ENCODE results near the gene CDH9.
"Not testable (repeated sequence)": the region's sequence is repeated elsewhere in the genome, so short reads cannot be mapped to it uniquely, and the experiment has no call there.

CDH9 gene

GRCh38 chr5:26945901-26946300 is 92.5 kb downstream of the CDH9 start:
- no peak for DNase-seq (ENCODE audit: low read depth)

- no peak for DNase-seq (ENCODE audit: low read depth)
Measured at GRCh38 chr5:26942481-26942880, 95.9 kb downstream of the CDH9 start.

GRCh38 chr5:26940994-26941393 is 97.4 kb downstream of the CDH9 start:
- no peak for DNase-seq (ENCODE audit: low read depth)

DNA sequence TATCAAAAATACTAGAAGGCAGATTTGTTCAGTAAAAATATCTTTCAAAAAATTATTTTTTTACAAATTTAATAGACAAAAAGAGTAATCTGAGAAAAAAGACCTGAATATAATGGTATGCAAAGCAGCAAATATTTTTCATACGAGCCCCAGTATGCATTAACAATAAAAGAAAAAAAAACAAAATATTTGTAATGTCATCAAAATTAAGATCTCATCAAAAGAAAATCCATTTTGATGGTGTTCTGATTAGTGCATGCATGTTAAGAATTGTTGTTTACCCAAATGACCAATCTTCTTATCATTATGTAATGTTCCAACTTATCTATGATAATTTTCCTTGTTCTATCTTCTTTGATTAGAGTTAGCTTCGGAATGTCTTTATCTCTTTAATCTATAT is 106.1 kb downstream of the CDH9 start:
- DNase-seq (ENCODE audit: low read depth): no peak

DNA sequence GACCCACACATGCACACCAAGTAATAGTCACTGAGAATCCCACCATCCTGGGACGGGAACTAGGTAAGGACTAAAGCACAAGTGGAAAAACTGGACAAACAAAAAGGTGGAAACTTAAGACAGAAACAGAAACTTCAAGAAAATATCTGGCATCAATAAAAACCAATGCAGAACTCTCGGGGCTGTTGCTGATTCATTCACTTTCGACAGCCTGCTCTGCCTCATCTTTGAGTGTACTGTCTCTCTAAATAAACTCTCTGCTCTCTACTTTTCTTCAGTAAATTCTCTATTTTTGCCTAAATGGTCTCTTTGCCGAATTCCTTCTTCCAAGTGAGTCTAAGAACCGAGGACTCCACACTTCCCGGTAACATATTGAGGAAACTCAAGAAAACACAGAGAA is 116.9 kb downstream of the CDH9 start:
- DNase-seq (ENCODE audit: low read depth): no peak

DNA sequence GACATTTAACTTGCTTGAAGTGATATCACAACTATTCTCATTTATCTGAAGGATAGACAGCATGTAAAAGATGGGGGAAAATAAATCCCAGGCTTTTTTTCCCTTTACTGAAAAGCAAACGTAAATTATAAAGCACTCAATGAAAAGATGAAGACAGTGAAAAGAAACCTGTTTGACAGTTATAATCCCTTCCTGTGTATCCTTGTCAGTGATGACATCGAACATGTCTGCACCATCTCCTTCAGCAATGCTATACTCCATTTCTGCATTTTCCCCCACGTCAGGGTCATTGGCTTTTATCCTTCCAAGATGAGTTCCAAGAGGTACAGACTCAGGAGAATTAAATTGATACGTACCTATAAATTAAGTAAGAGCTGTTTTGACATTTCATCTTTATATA is 134.9 kb downstream of the CDH9 start:
- no peak for DNase-seq (ENCODE audit: low read depth)

DNA sequence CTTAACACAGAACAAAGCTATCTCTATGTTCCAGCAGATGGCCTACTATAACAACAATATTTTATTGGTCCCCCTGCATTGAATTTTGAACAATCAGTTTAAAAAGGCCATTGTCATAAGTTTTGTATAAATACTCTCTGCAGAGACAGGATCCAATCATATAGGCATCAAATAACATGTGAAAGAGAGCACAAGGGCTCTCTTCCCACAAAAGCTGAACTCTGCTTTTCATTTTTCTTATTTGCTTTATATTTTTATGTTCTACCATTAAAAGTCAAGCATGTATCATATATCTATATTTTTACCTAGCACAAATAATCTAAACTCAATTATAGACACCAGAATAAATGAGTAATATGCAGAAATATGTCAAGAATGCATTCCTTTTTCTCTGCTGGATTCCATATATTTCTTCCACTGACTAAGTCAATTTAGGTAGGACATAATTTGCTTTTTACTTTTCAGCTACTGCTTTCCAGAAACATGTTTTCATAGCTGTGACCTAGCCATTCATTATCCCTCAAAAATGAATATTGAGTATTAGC is 143.6 kb downstream of the CDH9 start:
- DNase-seq (ENCODE audit: low read depth): no peak

- DNase-seq (ENCODE audit: low read depth): no peak
Measured at GRCh38 chr5:26893078-26893477, 145.3 kb downstream of the CDH9 start.

- no peak for DNase-seq (ENCODE audit: low read depth)
Measured at GRCh38 chr5:26889815-26890214, 148.6 kb downstream of the CDH9 start.

- no peak for DNase-seq (ENCODE audit: low read depth)
Measured at GRCh38 chr5:26884481-26884880, 153.9 kb downstream of the CDH9 start.

DNA sequence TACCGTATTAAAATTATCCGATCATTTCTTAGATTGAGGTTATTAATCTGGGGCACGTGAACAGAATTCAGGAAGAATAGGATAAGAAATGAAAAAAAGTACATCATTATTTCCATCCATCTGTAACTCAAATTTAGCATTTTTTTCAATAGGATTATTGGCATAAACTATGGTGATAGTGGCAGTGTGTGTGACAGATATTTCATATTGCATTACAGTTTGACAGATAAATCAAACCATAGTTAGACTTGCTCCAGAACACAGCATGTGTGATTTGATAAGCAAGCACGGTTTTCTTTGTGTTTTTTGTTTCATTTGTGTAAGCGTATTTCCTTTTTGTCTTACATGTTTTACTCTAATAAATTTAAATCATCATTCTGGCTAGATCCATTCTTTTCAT is 155.0 kb downstream of the CDH9 start:
- no peak for DNase-seq (ENCODE audit: low read depth)

GRCh38 chr5:26881901-26882300 is 156.5 kb downstream of the CDH9 start:
- DNase-seq (ENCODE audit: low read depth): no peak

DNA sequence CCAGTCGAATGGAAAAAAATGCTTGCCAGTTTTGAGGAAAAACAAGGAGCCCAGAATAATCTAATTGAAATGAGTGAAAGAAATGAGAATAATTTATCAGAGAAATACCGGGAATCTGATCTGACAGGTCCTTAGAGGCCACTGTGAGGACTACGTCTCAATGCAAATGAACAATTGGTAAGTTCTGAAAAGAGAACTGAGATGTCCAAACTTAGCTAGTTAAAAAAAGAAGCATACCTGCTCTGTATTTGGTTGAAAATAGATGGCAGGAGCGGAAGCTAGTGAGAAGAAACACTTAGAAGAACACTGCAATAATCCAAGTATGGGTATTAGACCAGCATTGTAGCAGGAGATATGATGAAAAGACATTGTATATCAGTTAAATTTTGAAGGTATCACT is 161.2 kb downstream of the CDH9 start:
- DNase-seq (ENCODE audit: low read depth): no peak

- DNase-seq (ENCODE audit: low read depth): no peak
Measured at GRCh38 chr5:26872337-26872736, 166.0 kb downstream of the CDH9 start.

DNA sequence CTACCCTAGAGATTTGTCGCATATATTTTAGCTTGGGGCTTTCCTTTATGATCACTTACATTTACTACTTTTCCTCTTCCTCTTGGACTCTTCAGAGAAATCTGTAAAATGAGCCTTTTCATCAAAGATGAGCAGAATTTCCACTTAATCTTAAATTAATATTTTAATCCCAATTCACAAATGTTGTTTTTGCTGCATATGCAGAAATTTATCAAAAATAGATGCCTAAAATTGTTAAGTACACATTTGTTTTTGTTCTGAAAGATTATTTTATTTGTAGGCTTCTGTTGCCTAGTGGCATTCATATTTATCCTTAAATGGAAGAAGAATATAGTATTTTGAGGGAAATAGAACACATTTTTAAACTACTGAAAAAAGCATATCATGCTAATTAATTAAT is 168.6 kb downstream of the CDH9 start:
- no peak for DNase-seq (ENCODE audit: low read depth)

DNA sequence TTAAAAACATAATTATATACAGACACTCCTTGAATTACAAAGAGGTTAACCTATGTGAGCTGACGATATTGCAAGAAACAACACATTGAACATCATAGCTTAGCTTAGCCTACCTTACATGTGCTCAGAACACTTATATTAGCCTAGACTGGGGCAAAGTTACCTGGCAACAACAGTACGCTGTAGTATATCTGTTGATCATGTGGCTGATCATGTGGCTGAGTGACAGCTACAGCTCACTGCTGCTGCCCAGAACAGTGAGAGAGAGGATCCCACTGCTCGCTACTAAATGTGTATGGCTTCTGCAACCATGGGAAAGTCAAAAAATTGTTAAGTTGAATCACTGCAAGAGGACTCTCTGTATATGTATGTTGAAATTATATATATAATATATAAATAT is 169.9 kb downstream of the CDH9 start:
- DNase-seq (ENCODE audit: low read depth): no peak

- no peak for DNase-seq (ENCODE audit: low read depth)
Measured at GRCh38 chr5:26864061-26864460, 174.3 kb downstream of the CDH9 start.

DNA sequence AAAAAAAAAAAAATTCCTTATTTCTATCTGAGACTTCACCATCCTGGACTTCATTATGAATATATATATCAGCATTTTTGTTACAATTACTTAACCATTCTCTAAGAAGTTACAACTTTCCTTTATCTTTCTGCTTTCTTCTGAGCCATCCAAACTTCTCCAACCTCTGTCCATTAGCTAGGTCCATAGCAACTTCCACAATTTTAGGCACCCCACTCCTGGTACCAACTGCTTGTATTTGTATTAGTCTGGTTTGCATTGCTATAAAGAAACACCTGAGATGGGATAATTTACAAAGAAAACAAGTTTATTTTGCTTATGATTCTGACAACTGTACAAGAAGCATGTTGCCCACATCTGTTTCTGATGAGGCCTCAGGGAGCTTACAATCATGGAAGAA is 182.1 kb downstream of the CDH9 start:
- DNase-seq (ENCODE audit: low read depth): no peak

- DNase-seq (ENCODE audit: low read depth): not testable (repeated sequence)
Measured at GRCh38 chr5:26852450-26852849, 185.9 kb downstream of the CDH9 start.

- DNase-seq (ENCODE audit: low read depth): no peak
Measured at GRCh38 chr5:26847041-26847736, 191.2 kb downstream of the CDH9 start.

- no peak for DNase-seq (ENCODE audit: low read depth)
Measured at GRCh38 chr5:26843677-26844076, 194.7 kb downstream of the CDH9 start.

DNA sequence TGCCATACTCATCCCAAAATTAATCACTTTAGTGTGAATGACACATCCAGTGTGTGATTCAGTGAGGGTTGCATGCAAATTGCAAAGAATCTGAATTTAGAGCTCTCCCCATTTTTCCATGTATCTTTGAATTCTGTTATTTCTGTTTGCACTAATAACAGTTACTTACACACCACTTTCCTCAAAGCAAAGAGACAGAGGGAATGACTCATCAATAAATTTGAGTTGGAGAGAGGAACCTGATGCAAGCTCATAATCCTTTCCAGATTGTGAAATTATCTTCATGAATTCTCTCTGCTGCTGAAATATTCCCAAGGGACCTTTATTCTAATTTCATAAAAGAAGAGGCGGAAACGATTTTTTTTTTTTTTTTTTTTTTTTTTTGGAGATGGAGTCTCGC is 204.8 kb downstream of the CDH9 start:
- no peak for DNase-seq (ENCODE audit: low read depth)
